ENCODE data around the gene CRNKL1. TPM values are rescaled to one million over a fixed set of nuclear protein-coding genes. Genes with fewer than 3 reads are reported as not detected.
"Not testable (repeated sequence)": the region's sequence is repeated elsewhere in the genome, so short reads cannot be mapped to it uniquely, and the experiment has no call there.

The CRNKL1 gene
- total RNA-seq, 1 donor from 2014 or later, result 34.5 TPM

GRCh38 chr20:20010639-20011500, 41.4 kb downstream of the CRNKL1 start:
- DNase-seq (ENCODE audit: low read depth), result peak; percentile 96

- DNase-seq (ENCODE audit: low read depth), result no peak
Measured at GRCh38 chr20:20009784-20010253, 42.4 kb downstream of the CRNKL1 start.

GRCh38 chr20:20005342-20005741, 46.9 kb downstream of the CRNKL1 start:
- no peak for DNase-seq (ENCODE audit: low read depth)

DNA sequence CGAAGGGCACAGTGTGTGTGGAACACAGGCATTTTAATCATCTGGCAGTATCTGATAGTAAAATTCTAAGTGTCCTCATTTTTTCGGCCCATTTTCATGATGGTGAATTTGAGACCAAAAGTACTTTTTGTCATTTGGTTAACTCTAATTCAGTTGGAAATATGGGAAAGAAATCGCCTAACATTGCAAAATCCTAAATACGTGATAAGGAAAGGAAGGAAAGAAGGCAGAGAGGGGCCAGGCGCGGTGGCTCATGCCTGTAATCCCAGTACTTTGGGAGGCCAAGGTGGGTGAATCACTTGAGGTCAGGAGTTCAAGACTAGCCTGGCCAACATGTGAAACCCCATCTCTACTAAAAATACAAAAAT, 48.3 kb downstream of the CRNKL1 start:
- not testable (repeated sequence) for DNase-seq (ENCODE audit: low read depth)

DNA sequence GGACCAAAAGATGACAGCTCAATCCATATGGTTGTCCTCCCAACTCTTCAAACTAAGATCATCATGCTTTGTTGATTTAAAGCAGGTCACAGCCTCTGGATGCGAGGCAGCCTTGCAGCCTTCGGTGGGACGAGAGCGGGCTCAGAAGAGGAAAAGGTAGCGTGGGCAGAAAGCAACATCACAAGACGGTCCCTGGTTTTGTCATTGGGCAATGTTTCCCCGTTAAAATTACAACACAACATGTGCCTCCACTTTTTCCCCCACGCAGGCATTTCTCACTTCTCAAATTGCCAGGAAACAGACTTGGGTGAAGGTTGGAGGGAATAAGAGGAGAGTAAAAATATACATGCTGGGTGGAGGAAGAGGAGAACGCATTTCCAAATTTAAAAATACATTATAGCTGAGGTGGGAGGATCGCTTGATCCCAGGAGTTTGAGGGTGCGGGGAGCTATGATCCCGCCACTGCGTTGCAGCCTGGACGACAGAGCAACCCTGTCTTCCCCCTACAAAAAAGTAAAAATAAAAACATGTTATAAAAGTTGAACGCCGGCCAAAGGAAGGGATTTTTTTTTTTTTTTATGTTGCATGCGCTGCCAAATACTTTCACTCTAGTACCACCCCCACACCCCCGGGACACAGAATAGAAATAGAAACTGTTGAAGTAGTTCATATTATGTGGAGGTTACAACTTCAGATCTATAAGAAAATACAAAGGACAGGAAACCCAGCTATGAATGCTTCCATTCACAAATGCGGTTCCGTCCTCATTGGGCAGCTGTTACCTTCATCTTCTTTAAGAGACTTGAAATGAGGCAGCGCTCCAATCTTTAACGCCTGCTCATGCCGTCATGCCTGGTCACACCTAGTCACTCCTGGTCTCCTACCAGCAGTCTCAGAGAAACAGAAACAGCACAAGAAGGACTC, 49.0 kb downstream of the CRNKL1 start:
- peak; percentile 57 for DNase-seq (ENCODE audit: low read depth)

DNA sequence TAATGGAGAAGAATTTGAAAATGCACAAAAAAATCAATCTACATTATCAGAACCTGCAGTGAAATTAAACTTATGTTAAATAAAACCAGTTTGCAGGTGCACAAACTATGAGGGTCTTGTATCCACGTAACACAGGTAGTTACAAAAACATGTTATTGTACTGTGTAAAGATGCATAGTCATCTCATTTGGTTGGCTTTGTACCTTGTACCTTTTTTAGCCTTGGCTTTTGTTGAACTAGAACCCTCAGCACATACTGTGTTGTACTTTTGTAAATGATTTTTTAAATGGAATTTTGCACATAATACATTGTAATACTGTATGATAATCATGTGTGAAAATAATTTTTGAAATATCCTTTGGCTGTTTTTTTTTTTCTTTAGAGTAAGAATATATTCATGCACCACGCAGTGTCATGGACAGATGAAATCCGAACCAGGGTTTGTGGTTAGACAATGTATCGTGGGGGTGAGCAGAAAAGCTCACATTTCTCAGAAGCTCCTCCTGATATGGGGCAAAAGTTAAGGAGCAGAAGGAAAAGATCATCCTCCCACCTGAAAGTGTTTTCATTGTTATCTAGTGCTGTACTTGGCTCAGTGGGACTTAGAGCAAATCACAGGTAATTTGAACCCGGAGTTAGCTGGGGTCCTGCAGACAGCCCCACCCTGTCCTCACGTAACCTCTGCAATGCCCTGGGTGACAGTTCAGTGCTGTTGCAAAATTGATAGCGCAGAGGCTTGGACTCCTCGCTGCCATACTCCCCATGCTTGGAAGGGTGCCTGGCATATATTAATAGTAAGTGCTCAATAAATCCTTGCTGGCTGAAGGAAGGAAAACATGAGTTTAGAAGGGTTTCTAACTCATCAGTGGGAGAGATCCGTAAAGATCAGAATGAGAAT, 49.9 kb downstream of the CRNKL1 start:
- DNase-seq (ENCODE audit: low read depth), result no peak

DNA sequence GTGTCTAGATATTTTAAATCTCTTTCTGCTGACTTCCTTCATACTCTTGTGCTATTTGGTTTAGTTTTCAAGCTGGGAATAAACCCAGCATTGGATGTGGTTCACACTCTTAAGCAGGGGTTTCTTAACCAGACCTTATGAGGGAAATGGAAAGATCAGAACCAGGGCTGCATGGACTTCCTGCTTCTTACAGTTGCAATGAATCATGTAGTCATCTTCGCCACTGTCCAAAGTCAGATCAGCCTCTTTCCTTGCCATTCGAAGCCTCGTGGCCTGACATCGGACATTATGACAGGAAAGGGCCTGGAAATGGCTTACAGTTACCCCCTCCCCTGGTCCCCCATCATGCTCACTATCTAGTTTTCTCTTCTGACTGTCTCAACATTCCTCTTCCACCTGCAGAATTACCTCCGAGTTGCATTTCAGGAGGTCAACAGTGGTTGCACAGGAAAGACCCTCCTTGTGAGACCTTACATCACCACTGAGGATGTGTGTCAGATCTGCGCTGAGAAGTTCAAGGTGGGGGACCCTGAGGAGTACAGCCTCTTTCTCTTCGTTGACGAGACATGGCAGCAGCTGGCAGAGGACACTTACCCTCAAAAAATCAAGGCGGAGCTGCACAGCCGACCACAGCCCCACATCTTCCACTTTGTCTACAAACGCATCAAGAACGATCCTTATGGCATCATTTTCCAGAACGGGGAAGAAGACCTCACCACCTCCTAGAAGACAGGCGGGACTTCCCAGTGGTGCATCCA, 51.9 kb downstream of the CRNKL1 start:
- no peak for DNase-seq (ENCODE audit: low read depth)

DNA sequence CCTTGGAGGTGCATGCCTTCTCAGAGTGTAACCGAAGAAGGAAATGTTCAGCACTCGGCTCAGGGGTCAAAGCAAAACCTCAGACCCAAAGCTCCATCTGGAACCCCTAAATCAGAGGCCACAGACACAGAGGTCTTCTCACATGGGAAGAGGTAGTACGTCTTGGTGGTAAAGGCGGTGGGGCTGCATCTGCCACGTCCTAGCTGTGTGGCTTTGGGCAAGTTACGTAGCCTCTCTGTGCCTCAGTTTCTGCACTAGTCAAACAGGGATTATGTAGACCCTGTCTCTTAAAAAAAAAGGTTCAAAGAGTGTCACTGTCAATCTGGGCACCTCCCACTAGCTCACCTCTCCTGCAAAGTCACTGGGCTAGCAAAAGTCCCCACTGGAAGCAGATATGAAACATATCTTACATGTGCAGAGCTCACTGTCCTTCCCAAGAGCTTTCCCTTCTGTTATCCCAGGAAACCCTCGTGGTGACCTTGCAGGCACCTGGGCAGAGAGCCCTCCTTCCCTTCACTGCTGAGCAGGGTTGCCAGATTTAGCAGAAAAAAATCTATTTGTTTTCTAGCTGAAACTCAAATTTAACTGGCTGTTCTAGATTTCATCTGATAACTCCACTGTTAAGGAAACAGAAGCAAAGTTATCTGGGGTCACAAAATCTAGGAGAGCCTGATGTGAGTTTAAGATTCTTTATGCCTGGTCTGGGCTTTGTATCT, 53.1 kb downstream of the CRNKL1 start:
- no peak for DNase-seq (ENCODE audit: low read depth)

- no peak for DNase-seq (ENCODE audit: low read depth)
Measured at GRCh38 chr20:19996917-19997316, 55.3 kb downstream of the CRNKL1 start.

DNA sequence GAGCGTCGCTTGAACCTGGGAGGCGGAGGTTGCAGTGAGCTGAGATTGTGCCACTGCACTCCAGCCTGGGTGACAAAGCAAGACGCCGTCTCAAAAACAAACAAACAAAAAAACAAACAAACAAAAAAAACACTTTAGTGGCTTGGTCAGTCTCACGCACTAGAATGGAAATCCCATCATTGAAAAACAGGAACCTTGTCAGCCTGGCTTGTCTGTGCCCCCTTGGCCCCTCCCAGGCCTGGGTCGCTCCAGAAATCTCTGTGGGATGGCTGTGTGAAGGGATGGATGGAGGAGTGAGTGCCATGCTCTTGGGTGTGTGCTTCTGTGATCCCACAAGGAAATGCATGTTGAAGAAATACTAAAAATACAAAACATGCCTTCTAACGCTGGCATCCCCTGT, 56.0 kb downstream of the CRNKL1 start:
- no peak for DNase-seq (ENCODE audit: low read depth)

DNA sequence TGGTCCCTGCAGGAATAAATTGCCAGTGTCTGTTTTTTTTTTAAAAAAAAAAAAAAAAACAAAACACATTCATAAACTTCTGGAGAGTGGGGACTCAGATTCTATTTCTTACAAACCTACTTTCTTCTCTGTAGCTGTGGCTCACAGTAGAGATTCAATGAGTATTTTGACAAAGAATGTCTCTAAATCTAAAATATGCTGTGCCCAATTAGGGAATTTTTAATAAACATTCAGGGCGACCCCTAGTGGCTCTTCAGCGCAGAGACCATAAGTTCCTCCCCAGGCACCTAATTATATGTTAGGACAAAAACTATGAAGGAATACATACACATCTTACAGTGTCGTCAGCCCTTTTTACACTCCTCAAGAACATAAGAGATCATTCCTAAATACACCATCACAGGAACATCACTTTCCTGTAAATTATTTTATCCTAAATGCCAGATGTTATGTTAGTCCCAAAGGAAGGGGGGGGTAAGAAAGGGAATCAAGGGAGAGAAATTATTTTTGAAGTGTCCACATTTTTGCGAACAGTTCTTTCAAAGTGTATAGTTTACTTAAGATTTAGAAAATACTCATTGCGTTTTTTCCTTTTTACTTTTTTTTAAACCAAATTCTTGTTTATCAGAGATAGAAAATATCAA, 56.9 kb downstream of the CRNKL1 start:
- peak; percentile 50 for DNase-seq (ENCODE audit: low read depth)

DNA sequence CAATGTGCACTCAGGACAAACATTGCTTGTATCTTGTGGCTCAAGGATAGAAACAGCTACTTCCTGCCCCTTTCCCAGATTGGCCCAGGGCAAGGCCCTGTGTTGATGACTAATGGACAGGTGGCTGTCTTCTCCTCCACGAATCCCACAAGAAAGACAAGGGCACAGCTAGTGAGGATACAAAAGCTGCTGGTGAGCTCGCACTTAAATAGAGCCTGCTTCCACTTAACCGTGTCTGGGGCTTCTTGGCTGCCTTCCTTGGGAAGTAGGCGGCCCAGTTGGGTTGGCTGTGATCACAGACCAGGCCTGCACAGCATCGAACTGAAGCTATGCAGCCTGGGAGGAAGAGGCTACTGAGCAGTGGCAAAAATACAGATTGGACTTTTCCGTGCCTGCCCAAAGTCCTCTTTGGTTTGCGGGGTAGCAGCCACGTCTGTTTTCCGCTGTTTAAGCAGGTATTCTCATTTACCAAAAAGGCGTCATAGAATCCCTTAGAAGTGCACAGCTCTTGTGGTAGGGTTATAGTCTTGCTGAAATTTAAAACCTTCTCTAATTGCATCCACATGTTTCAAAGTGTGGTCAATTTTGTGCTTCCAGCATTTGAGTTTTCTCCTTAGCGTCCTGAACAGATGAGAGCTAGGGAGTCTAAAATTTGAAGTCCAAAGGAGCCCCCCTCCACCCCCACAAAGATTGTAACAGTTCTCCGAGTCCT, 58.2 kb downstream of the CRNKL1 start:
- DNase-seq (ENCODE audit: low read depth), result peak; percentile 78

DNA sequence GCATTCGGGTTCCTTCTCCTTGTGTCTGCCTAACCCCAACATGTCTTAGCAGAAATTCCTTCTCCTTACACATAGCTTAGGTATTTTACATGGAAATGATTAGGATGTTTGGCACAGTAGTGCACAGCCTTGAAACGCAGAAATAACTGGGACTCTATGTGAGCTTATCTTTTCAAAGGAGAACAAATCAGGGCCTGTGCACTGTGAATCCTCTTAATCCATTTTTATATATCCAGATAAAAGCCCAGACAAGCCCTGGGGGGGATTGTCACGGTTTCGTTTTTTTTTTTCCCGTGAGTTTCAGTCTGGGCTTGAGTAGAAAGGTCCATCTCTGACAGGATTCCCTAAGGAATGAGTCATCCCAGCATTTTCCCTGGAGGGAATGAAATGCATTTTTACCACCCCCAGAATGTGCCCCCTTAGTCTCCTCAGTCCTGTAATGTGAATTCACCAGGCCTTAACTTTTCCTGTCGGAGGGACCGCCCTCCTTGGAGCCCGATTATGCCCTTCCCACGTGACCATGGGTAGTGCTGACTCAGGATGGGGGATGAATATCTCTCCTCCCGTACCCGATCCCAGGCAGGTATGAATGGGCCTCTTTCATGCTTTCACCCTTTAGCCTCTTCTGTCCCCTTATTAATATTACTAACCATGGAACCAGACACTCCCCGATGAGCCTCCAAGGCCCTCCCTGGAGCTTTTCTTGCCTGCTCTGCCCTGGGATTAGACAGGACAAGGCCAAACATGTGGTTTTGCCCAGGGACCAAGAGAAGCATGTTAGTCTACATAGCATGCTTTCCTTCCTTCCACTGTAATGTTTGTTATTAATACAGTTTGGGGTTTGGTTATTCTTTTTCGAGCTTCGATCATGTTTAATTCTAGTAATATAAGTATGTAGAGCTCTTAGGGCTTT, 59.0 kb downstream of the CRNKL1 start:
- peak; percentile 94 for DNase-seq (ENCODE audit: low read depth)

DNA sequence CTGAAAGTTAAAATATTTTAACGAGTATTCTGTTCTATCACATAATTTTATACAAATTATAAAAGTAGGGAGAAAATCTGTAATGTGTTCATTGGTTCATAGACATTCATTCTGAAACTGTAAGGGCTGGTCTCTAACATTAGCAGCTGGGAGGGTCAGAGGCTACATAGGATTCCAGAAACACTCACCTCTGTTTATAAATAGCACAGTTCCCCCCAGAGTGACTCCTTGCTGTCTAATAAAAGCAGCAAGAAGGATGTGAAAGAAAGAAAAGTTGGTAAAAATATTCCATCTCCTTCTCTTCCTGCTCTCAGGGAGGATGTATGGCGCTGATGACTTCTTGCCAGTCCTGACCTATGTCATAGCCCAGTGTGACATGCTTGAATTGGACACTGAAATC, 60.4 kb downstream of the CRNKL1 start:
- no peak for DNase-seq (ENCODE audit: low read depth)

GRCh38 chr20:19991308-19991707, 61.0 kb downstream of the CRNKL1 start:
- DNase-seq (ENCODE audit: low read depth), result no peak

- DNase-seq (ENCODE audit: low read depth), result peak; percentile 85
Measured at GRCh38 chr20:19990850-19991249, 61.4 kb downstream of the CRNKL1 start.

DNA sequence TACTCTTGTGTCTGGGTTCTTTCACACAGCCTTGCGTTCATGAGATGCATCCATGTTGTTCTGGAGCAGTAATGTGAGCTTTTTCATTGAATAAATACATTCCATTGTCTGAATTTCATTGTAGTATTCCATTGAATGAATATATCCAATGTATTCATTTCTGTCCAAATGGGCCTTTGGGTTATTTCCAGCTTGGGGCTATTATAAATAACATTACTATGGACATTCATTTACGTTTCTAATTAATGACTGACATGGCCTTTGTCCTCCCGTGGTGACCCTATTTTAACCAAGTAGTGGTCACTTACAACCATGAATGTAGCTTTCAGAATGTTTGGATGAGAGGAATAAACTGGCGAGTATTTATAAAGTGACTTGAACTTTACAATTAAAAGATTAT, 65.2 kb downstream of the CRNKL1 start:
- no peak for DNase-seq (ENCODE audit: low read depth)

DNA sequence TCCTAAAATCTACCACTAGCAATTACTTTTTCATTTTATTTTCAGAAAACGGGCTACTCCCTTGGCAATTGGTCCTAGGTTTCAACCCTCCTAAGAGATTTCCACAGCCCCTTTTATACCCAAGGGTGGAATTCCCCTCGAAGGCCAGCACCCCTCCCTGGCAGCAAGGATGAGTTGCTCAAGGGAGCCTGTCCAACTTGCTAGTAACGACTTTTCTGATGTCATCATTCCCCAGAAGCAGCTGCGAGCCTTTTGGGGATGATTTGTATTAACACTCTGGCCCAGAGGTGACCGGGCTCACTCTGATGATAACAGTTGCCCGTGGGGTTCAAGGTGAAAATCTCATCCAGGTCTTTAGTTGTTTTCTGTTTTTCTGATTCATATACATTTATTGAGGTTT, 65.8 kb downstream of the CRNKL1 start:
- peak; percentile 47 for DNase-seq (ENCODE audit: low read depth)

All from renal cortical epithelial cell (primary cell).